ENCODE measurements around the gene GPR153. TPM values are rescaled to one million over a fixed set of nuclear protein-coding genes. Genes with fewer than 3 reads are reported as not detected.

GPR153 gene
- polyA plus RNA-seq, 1 of the 3 experiments (the other 2 are of a cell fraction) = 6.6 TPM

GRCh38 chr1:6278263-6278662 is 17.4 kb upstream of the GPR153 start:
- no peaks in the 10 kb centered on the region for H3F3A ChIP-seq (replicated peaks; ENCODE audit: insufficient read depth)
- 97% methylated on average over 9 of the region's 9 CpGs for WGBS (ENCODE audit: low lambda C conversion rate)
- DNase-seq = no peak
- H3K79me2 ChIP-seq (ENCODE audit: insufficient read depth) = no peaks in the 10 kb centered on the region
- no peak overlapping the region for H2AFZ ChIP-seq (ENCODE audit: low read depth)
- H4K20me1 ChIP-seq (ENCODE audit: insufficient read depth) = no peaks in the 10 kb centered on the region; the same call in 1 of the 2 replicates
- H3K4me3 ChIP-seq (ENCODE audit: low read depth in 2 of 2, low read length in 1 of 2) = no peak overlapping the region
- H3K36me3 ChIP-seq (replicated peaks in 1 of 2; ENCODE audit: control insufficient read depth in 1 of 2, insufficient read depth in 2 of 2, low read length in 1 of 2) = peaks cover 0 to 6% of the 10 kb centered on the region in 2 experiments
- CTCF ChIA-PET = interaction anchor here (0.6 to 5.5 kb wide), 4 partner anchors 32 to 139 kb away, joined by 3 to 32 read pairs (median 3); no protein-coding TSS in a partner anchor
- H3K27me3 ChIP-seq (ENCODE audit: insufficient read depth) = no peaks in the 10 kb centered on the region
- H3K27ac ChIP-seq (ENCODE audit: low read depth in 2 of 2, low read length in 1 of 2) = no peak overlapping the region
- no peak for TF ChIP-seq SMC3 (IDR thresholded peaks at IDR 0.05; ENCODE audit: low read depth, low read length)
- TF ChIP-seq USF1 (IDR thresholded peaks at IDR 0.05; ENCODE audit: borderline replicate concordance, low read depth) = no peak
- TF ChIP-seq GATA2 (CRISPR knock-in tag; IDR thresholded peaks at IDR 0.05) = no peak
- TF ChIP-seq TAF1 (IDR thresholded peaks at IDR 0.05; ENCODE audit: borderline replicate concordance, low read depth, low read length) = no peak
- TF ChIP-seq POLR2AphosphoS5 (IDR thresholded peaks at IDR 0.05; ENCODE audit: low read depth, low read length) = no peak
- no peak for TF ChIP-seq SIN3A (IDR thresholded peaks at IDR 0.05; ENCODE audit: borderline replicate concordance, low read depth, low read length)
- peaks cover 2 to 4% of the 10 kb centered on the region in 2 experiments; a peak in 2 of 4 replicates for H3K4me1 ChIP-seq (ENCODE audit: control insufficient read depth in 1 of 2, insufficient read depth in 2 of 2, low read depth in 1 of 2, low read length in 1 of 2)
- H3K9ac ChIP-seq = no peak overlapping the region
- no peak overlapping the region for H3K4me2 ChIP-seq
- H3K9me3 ChIP-seq = no peaks in the 10 kb centered on the region
- H3K9me2 ChIP-seq = no peaks in the 10 kb centered on the region
- POLR2A ChIA-PET = no interaction called here

- no peak overlapping the region for H3K4me3 ChIP-seq (ENCODE audit: low read depth in 2 of 2, low read length in 1 of 2)
- no peak overlapping the region for H2AFZ ChIP-seq (ENCODE audit: low read depth)
- POLR2A ChIA-PET = no interaction called here
- no peak overlapping the region for H3K4me2 ChIP-seq
- DNase-seq = no peak
- no peaks in the 10 kb centered on the region for H3K79me2 ChIP-seq (ENCODE audit: insufficient read depth)
- no peak overlapping the region for H3K27ac ChIP-seq (ENCODE audit: low read depth in 2 of 2, low read length in 1 of 2)
- H3K9ac ChIP-seq = no peak overlapping the region
- peaks cover 0 to 6% of the 10 kb centered on the region in 2 experiments for H3K36me3 ChIP-seq (replicated peaks in 1 of 2; ENCODE audit: control insufficient read depth in 1 of 2, insufficient read depth in 2 of 2, low read length in 1 of 2)
- CTCF ChIA-PET = interaction anchor here (1.0 to 1.3 kb wide), 2 partner anchors 128 to 138 kb away, joined by 3 to 5 read pairs; no protein-coding TSS in a partner anchor
- no peaks in the 10 kb centered on the region for H3K9me3 ChIP-seq
- peaks cover 7 to 16% of the 10 kb centered on the region in 2 experiments; a peak in 2 of 4 replicates for H3K4me1 ChIP-seq (ENCODE audit: control insufficient read depth in 1 of 2, insufficient read depth in 2 of 2, low read depth in 1 of 2, low read length in 1 of 2)
- 93% methylated on average over 8 of the region's 20 CpGs for WGBS (ENCODE audit: low lambda C conversion rate)
- no peaks in the 10 kb centered on the region for H3F3A ChIP-seq (replicated peaks; ENCODE audit: insufficient read depth)
- no peaks in the 10 kb centered on the region for H3K9me2 ChIP-seq
- H3K27me3 ChIP-seq (ENCODE audit: insufficient read depth) = no peaks in the 10 kb centered on the region
- H4K20me1 ChIP-seq (ENCODE audit: insufficient read depth) = peaks cover 10% of the 10 kb centered on the region; the same call in 1 of the 2 replicates
- TF ChIP-seq FOXM1 (IDR thresholded peaks at IDR 0.05; ENCODE audit: low read depth) (no peak), POLR2AphosphoS5 (IDR thresholded peaks at IDR 0.05; ENCODE audit: low read depth, low read length) (no peak), RXRA (IDR thresholded peaks at IDR 0.05; ENCODE audit: borderline replicate concordance, low read depth) (no peak), TCF12 (IDR thresholded peaks at IDR 0.05) (no peak), IRF3 (IDR thresholded peaks at IDR 0.05; ENCODE audit: low read depth, low read length) (no peak), MXI1 (IDR thresholded peaks at IDR 0.05; ENCODE audit: low read depth, low read length) (no peak), NFIC (IDR thresholded peaks at IDR 0.05; ENCODE audit: borderline replicate concordance) (no peak), ELF1 (IDR thresholded peaks at IDR 0.05) (no peak), MEF2A (IDR thresholded peaks at IDR 0.05; ENCODE audit: borderline replicate concordance, low read depth) (no peak), CTCF (IDR thresholded peaks at IDR 0.05) (no peak), MAX (IDR thresholded peaks at IDR 0.05; ENCODE audit: low read depth) (no peak), ZBTB33 (IDR thresholded peaks at IDR 0.05; ENCODE audit: borderline replicate concordance, low read depth) (no peak), USF2 (IDR thresholded peaks at IDR 0.05; ENCODE audit: borderline replicate concordance, low read depth, low read length) (no peak), SIN3A (IDR thresholded peaks at IDR 0.05; ENCODE audit: borderline replicate concordance, low read depth, low read length) (no peak)
These were observed 16.1 kb upstream of the GPR153 start for GRCh38 chr1:6276811-6277555.

Measured in SK-N-SH (cell line).